Keratinocyte (primary cell): ENCODE data around the gene OXNAD1.

Source experiments
- EZH2 ChIP-seq: IDR thresholded peaks from one replicate; pipeline ENCODE4 v1.6.1; 2012; ENCODE audit warnings: inconsistent platforms, mild to moderate bottlenecking, low read length, moderate library complexity
- TF ChIP-seq, protein P1 (sequence below), 3 experiments: IDR thresholded peaks in 1 of 3; conservative IDR thresholded peaks in 1 of 3; optimal IDR thresholded peaks in 1 of 3; 2 replicates in 2 of 3; 3 replicates in 1 of 3; pipeline versions ENCODE3 to v1.5.1; 2011; ENCODE audit warnings: low read length in 3 of 3, mild to moderate bottlenecking in 3 of 3, moderate library complexity in 2 of 3, control low read depth in 1 of 3, inconsistent platforms in 1 of 3; ENCODE audit not compliant: insufficient read depth in 2 of 3; ENCODE audit errors: extremely low read depth in 1 of 3

GRCh38 chr3:16248556-16248955 lies 16.5 kb upstream of the OXNAD1 start:
- TF ChIP-seq, protein P1, sequence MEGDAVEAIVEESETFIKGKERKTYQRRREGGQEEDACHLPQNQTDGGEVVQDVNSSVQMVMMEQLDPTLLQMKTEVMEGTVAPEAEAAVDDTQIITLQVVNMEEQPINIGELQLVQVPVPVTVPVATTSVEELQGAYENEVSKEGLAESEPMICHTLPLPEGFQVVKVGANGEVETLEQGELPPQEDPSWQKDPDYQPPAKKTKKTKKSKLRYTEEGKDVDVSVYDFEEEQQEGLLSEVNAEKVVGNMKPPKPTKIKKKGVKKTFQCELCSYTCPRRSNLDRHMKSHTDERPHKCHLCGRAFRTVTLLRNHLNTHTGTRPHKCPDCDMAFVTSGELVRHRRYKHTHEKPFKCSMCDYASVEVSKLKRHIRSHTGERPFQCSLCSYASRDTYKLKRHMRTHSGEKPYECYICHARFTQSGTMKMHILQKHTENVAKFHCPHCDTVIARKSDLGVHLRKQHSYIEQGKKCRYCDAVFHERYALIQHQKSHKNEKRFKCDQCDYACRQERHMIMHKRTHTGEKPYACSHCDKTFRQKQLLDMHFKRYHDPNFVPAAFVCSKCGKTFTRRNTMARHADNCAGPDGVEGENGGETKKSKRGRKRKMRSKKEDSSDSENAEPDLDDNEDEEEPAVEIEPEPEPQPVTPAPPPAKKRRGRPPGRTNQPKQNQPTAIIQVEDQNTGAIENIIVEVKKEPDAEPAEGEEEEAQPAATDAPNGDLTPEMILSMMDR (optimal IDR thresholded peaks at IDR 0.05 in 1 of 3, IDR thresholded peaks at IDR 0.05 in 1 of 3, conservative IDR thresholded peaks at IDR 0.05 in 1 of 3; ENCODE audit: extremely low read depth in 1 of 3, insufficient read depth in 2 of 3, low read length in 3 of 3): no peak
- no peak for TF ChIP-seq EZH2
